ENCODE data around the gene ERBB4. TPM values are rescaled to one million over a fixed set of nuclear protein-coding genes. Genes with fewer than 3 reads are reported as not detected.

Gene ERBB4
- total RNA-seq, 1 donor from 2014 or later: 2.6 TPM

- H3K36me3 ChIP-seq (ENCODE audit: control insufficient read depth, insufficient read depth, low read length): no peaks in the 10 kb centered on the region
- DNase-seq (ENCODE audit: low read depth): no peak
Measured at GRCh38 chr2:212173756-212174510, 364.7 kb downstream of the ERBB4 start.

GRCh38 chr2:212173331-212173730 is 365.3 kb downstream of the ERBB4 start:
- Histone ChIP-seq H3K4me3 (ENCODE audit: low read depth, low read length) (no peak overlapping the region), H3K27me3 (ENCODE audit: control insufficient read depth, insufficient read depth, low read length) (no peaks in the 10 kb centered on the region), H3K36me3 (ENCODE audit: control insufficient read depth, insufficient read depth, low read length) (no peaks in the 10 kb centered on the region)
- TF ChIP-seq CTCF (IDR thresholded peaks at IDR 0.05; ENCODE audit: insufficient read depth, low read length, poor library complexity, severe bottlenecking): no peak
- DNase-seq (ENCODE audit: low read depth): no peak

More at GRCh38 chr2:212173756-212174510, 364.7 kb downstream of the ERBB4 start:
- TF ChIP-seq CTCF (IDR thresholded peaks at IDR 0.05; ENCODE audit: insufficient read depth, low read length, poor library complexity, severe bottlenecking): no peak
- no peak overlapping the region for H3K4me3 ChIP-seq (ENCODE audit: low read depth, low read length)
- H3K27me3 ChIP-seq (ENCODE audit: control insufficient read depth, insufficient read depth, low read length): no peaks in the 10 kb centered on the region

- no peak for DNase-seq (ENCODE audit: low read depth)
- no peak for TF ChIP-seq CTCF (IDR thresholded peaks at IDR 0.05; ENCODE audit: insufficient read depth, low read length, poor library complexity, severe bottlenecking)
- H3K36me3 ChIP-seq (ENCODE audit: control insufficient read depth, insufficient read depth, low read length): no peaks in the 10 kb centered on the region
- H3K4me3 ChIP-seq (ENCODE audit: low read depth, low read length): no peak overlapping the region
- no peaks in the 10 kb centered on the region for H3K27me3 ChIP-seq (ENCODE audit: control insufficient read depth, insufficient read depth, low read length)
Measured at GRCh38 chr2:212170382-212170781, 368.2 kb downstream of the ERBB4 start.

- DNase-seq (ENCODE audit: low read depth): no peak
- Histone ChIP-seq H3K36me3 (ENCODE audit: control insufficient read depth, insufficient read depth, low read length) (no peaks in the 10 kb centered on the region), H3K27me3 (ENCODE audit: control insufficient read depth, insufficient read depth, low read length) (no peaks in the 10 kb centered on the region), H3K4me3 (ENCODE audit: low read depth, low read length) (no peak overlapping the region)
- TF ChIP-seq CTCF (IDR thresholded peaks at IDR 0.05; ENCODE audit: insufficient read depth, low read length, poor library complexity, severe bottlenecking): no peak
Measured at GRCh38 chr2:212158081-212158480, 380.5 kb downstream of the ERBB4 start.

- H3K36me3 ChIP-seq (ENCODE audit: control insufficient read depth, insufficient read depth, low read length): no peaks in the 10 kb centered on the region
- TF ChIP-seq CTCF (IDR thresholded peaks at IDR 0.05; ENCODE audit: insufficient read depth, low read length, poor library complexity, severe bottlenecking): no peak
- no peak overlapping the region for H3K4me3 ChIP-seq (ENCODE audit: low read depth, low read length)
- DNase-seq (ENCODE audit: low read depth): no peak
- no peaks in the 10 kb centered on the region for H3K27me3 ChIP-seq (ENCODE audit: control insufficient read depth, insufficient read depth, low read length)
Measured at GRCh38 chr2:212157012-212157411, 381.6 kb downstream of the ERBB4 start.

GRCh38 chr2:212156088-212156487 is 382.5 kb downstream of the ERBB4 start:
- no peak for DNase-seq (ENCODE audit: low read depth)
- Histone ChIP-seq H3K27me3 (ENCODE audit: control insufficient read depth, insufficient read depth, low read length) (no peaks in the 10 kb centered on the region), H3K36me3 (ENCODE audit: control insufficient read depth, insufficient read depth, low read length) (no peaks in the 10 kb centered on the region), H3K4me3 (ENCODE audit: low read depth, low read length) (no peak overlapping the region)
- no peak for TF ChIP-seq CTCF (IDR thresholded peaks at IDR 0.05; ENCODE audit: insufficient read depth, low read length, poor library complexity, severe bottlenecking)

Measured in kidney epithelial cell (primary cell).